ENCODE measurements around the gene CPNE4. TPM values are rescaled to one million over a fixed set of nuclear protein-coding genes. Genes with fewer than 3 reads are reported as not detected.
"Not testable (repeated sequence)": the region's sequence is repeated elsewhere in the genome, so short reads cannot be mapped to it uniquely, and the experiment has no call there.

CPNE4 gene
- total RNA-seq, 3 donors from 2014 or later = not detected

- Mint-ChIP-seq H3K9me3 (no peaks in the 10 kb centered on the region), H3K27me3 (ENCODE audit: low read depth) (no peaks in the 10 kb centered on the region), H3K4me3 (no peak overlapping the region), H3K36me3 (ENCODE audit: insufficient read depth) (no peaks in the 10 kb centered on the region), H3K4me1 (ENCODE audit: low read depth) (no peaks in the 10 kb centered on the region)
- DNase-seq (no peak), ATAC-seq (no peak)
These were observed 133.9 kb downstream of the CPNE4 start for GRCh38 chr3:131900891-131901290.

GRCh38 chr3:131899021-131899420 lies 135.8 kb downstream of the CPNE4 start:
- Mint-ChIP-seq H3K9me3 (no peaks in the 10 kb centered on the region), H3K36me3 (ENCODE audit: insufficient read depth) (no peaks in the 10 kb centered on the region), H3K4me3 (no peak overlapping the region), H3K4me1 (ENCODE audit: low read depth) (no peaks in the 10 kb centered on the region), H3K27me3 (ENCODE audit: low read depth) (no peaks in the 10 kb centered on the region)
- DNase-seq = no peak
- no peak for ATAC-seq

GRCh38 chr3:131898346-131898745 lies 136.5 kb downstream of the CPNE4 start:
- DNase-seq (no peak), ATAC-seq (no peak)
- Mint-ChIP-seq H3K36me3 (ENCODE audit: insufficient read depth) (no peaks in the 10 kb centered on the region), H3K4me3 (no peak overlapping the region), H3K9me3 (no peaks in the 10 kb centered on the region), H3K4me1 (ENCODE audit: low read depth) (no peaks in the 10 kb centered on the region), H3K27me3 (ENCODE audit: low read depth) (no peaks in the 10 kb centered on the region)

DNA sequence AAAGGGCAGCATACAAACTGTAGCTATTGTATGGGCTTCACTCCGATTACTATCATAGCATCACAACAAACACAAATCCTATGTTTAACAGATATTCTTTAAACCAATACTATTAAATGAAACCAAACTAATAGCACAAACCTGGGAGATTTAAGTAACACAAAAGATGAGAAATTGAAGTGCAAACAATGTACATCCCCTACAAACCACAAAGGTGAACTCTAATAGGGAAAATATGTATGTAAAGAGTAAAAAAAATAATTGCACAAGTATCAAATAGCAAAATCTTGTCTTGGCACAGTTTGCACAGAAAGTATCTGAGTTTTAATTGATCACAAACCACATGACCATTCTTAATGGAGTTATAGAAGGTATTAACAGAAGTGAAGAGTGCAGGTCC lies 138.5 kb downstream of the CPNE4 start:
- Mint-ChIP-seq H3K36me3 (ENCODE audit: insufficient read depth) (no peaks in the 10 kb centered on the region), H3K4me3 (no peak overlapping the region), H3K27me3 (ENCODE audit: low read depth) (no peaks in the 10 kb centered on the region), H3K4me1 (ENCODE audit: low read depth) (no peaks in the 10 kb centered on the region), H3K9me3 (no peaks in the 10 kb centered on the region)
- ATAC-seq (no peak), DNase-seq (no peak)

DNA sequence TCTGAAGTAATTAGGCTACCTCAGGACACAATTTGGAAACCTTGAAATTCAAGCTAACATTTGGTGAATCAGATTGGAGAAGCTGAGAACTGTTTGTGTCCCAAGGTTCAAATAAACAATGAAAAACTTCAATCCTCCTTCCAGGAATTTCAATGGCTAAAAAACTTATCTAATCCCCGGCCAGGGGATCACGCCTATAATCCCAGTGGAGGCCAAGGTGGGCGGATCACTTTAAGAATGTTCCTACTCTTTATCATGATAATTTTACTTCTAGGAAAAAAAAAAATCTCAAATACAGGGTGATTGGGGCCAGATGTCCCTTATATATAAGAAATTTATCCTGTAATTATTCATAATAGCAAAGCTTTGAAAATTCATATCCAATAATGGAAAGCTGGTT lies 139.0 kb downstream of the CPNE4 start:
- no peaks in the 10 kb centered on the region for H3K9me3 Mint-ChIP-seq
- H3K4me3 Mint-ChIP-seq = no peak overlapping the region
- no peak for DNase-seq
- ATAC-seq = no peak
- no peaks in the 10 kb centered on the region for H3K27me3 Mint-ChIP-seq (ENCODE audit: low read depth)
- H3K36me3 Mint-ChIP-seq (ENCODE audit: insufficient read depth) = no peaks in the 10 kb centered on the region
- no peaks in the 10 kb centered on the region for H3K4me1 Mint-ChIP-seq (ENCODE audit: low read depth)

DNA sequence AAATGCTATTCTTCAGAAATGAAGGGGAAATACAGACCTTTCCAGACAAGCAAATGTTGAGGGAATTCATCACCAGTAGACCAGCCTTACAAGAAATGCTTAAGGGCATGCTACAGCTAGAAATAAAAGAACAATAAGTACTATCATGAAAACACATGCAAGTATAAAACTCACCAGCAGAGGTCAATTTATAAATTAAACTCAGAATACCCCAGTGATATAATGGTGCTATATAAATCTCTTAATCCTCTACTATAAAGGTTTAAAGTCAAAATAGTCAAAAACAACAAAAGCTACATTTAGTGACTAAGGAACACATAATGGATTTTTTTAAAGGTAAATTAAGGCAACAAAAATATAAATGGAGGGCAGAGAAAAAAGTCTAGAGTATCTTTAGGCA lies 142.5 kb downstream of the CPNE4 start:
- ATAC-seq = no peak
- H3K27me3 Mint-ChIP-seq (ENCODE audit: low read depth) = peaks cover 6% of the 10 kb centered on the region
- no peaks in the 10 kb centered on the region for H3K4me1 Mint-ChIP-seq (ENCODE audit: low read depth)

DNA sequence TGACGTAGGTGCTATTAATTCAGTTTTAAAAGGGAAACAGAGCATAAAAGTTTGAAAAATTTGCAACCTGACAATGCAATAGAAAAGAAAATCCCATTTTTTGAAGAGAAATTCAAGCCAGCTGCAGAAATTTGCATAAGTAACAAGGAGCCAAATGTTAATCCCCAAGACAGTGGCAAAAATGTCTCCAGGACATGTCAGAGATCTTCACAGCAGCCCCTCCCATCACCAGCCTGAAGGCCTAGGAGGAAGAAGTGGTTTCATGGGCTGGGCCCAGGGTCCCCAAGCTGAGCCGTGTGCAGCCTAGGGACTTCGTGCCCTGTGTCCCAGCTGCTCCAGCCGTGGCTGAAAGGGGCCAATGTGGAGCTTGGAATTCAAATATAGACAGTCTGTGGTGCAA lies 148.9 kb downstream of the CPNE4 start:
- not testable (repeated sequence) for H3K4me1 Mint-ChIP-seq (ENCODE audit: low read depth); DNase-seq; H3K4me3 Mint-ChIP-seq; ATAC-seq; H3K9me3 Mint-ChIP-seq; H3K36me3 Mint-ChIP-seq (ENCODE audit: insufficient read depth); H3K27me3 Mint-ChIP-seq (ENCODE audit: low read depth)

More for the DNA sequence above, 142.5 kb downstream of the CPNE4 start:
- Mint-ChIP-seq H3K9me3 (no peaks in the 10 kb centered on the region), H3K4me3 (no peak overlapping the region), H3K36me3 (ENCODE audit: insufficient read depth) (no peaks in the 10 kb centered on the region)
- no peak for DNase-seq

DNA sequence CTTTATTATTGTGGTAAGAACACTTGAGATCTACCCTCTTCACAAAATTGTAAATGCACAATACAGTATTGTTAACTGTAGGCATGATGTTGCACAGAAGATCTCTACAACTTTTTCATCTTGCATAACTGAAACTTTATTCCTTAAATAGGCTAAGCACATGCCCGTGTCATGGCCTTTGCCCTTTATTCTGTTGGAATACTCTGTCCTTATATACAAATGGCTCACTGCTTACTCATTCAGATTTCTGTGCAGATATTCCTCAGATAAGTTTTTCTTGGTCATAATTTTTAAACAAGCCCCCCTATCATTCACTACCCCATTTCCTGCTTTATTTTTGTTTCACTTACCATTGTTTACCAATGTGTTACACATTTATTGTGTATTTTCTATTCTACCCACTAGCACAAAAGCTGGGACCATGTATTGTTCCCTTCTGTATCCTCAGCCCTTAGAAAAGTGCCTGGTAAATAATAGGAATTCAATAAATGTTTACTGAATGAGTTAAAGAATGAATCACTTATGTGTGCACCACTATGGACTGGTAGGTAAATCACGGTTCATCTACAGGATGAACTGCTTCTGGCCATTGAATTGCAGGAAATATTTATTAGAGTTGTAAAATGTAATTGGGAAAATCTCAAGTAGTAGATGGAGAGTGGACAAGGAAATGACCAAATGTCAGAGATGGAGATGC lies 151.0 kb downstream of the CPNE4 start:
- no peak for ATAC-seq

DNA sequence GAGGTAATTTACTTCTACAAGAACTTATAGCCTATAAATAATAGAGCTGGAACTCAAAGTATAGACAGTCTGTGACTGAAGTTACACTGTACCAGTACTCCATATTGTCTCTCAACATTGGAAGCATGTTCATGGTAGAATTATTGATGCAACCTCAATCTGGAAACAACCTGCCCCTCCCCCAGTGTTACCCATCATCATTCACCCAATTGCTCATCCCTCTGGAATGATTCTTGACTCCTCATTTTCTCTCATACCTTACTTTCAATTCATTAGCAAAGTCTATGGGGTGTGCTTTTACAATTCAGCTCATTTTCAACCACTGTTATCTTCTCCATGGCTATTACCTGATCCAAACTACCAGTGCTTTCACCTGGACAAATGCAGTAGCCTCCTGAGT lies 151.7 kb downstream of the CPNE4 start:
- Mint-ChIP-seq H3K4me1 (ENCODE audit: low read depth) (no peaks in the 10 kb centered on the region), H3K4me3 (no peak overlapping the region), H3K27me3 (ENCODE audit: low read depth) (peaks cover 4% of the 10 kb centered on the region), H3K36me3 (ENCODE audit: insufficient read depth) (no peaks in the 10 kb centered on the region), H3K9me3 (no peaks in the 10 kb centered on the region)
- DNase-seq (no peak), ATAC-seq (no peak)

More for the DNA sequence above, 151.0 kb downstream of the CPNE4 start:
- DNase-seq = no peak
- Mint-ChIP-seq H3K27me3 (ENCODE audit: low read depth) (peaks cover 4% of the 10 kb centered on the region), H3K4me3 (no peak overlapping the region), H3K36me3 (ENCODE audit: insufficient read depth) (no peaks in the 10 kb centered on the region), H3K9me3 (no peaks in the 10 kb centered on the region), H3K4me1 (ENCODE audit: low read depth) (no peaks in the 10 kb centered on the region)

DNA sequence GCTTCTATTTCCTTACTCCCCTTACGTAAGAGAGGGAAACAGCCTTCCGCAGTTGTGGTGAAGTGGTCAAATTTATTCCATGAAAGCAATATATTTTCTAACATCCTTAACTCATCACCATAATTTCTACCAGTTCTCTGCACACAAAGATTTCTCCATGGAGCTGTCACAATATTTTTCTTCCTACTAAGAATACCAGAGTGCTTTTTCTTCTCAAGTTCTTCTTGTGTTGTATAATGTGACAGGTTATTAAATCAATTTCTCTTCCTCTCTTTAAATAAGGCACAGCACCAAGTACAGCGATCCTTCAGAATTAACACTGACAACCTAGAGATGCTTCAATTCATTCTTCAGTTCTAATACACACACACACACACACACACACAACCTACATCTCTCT lies 153.0 kb downstream of the CPNE4 start:
- Mint-ChIP-seq H3K27me3 (ENCODE audit: low read depth) (peaks cover 4% of the 10 kb centered on the region), H3K4me3 (no peak overlapping the region), H3K4me1 (ENCODE audit: low read depth) (no peaks in the 10 kb centered on the region), H3K9me3 (no peaks in the 10 kb centered on the region), H3K36me3 (ENCODE audit: insufficient read depth) (no peaks in the 10 kb centered on the region)
- ATAC-seq = no peak
- DNase-seq = no peak

- no peak for ATAC-seq
- Mint-ChIP-seq H3K4me1 (ENCODE audit: low read depth) (no peaks in the 10 kb centered on the region), H3K27me3 (ENCODE audit: low read depth) (no peaks in the 10 kb centered on the region), H3K4me3 (no peak overlapping the region), H3K9me3 (no peaks in the 10 kb centered on the region), H3K36me3 (ENCODE audit: insufficient read depth) (no peaks in the 10 kb centered on the region)
- no peak for DNase-seq
These were observed 153.9 kb downstream of the CPNE4 start for GRCh38 chr3:131880948-131881347.

DNA sequence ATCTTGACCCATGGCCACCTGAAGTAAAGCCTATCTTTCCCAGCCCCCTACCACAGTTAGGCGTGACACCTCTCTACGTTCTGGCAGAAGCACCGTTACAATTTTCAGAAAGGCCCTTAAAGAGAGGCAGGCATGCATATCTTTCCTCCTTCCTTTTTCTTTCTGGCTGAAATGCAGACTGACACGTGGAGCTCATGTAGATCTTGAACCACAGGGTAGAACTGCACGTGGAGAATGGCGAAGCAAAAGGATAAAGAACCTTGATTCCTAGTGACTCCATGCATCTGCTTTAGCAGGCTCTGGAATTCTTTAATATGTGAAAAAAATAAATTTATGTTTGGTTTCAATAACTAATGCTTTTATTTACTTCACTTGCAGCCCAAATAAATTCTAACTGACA lies 166.6 kb downstream of the CPNE4 start:
- Mint-ChIP-seq H3K4me3 (no peak overlapping the region), H3K9me3 (peaks cover 4% of the 10 kb centered on the region)

GRCh38 chr3:131856171-131856570 lies 178.6 kb downstream of the CPNE4 start:
- no peak for ATAC-seq
- H3K4me3 Mint-ChIP-seq = no peak overlapping the region
- DNase-seq = no peak
- no peaks in the 10 kb centered on the region for H3K36me3 Mint-ChIP-seq (ENCODE audit: insufficient read depth)
- no peaks in the 10 kb centered on the region for H3K9me3 Mint-ChIP-seq
- H3K27me3 Mint-ChIP-seq (ENCODE audit: low read depth) = no peaks in the 10 kb centered on the region
- H3K4me1 Mint-ChIP-seq (ENCODE audit: low read depth) = no peaks in the 10 kb centered on the region

More for the DNA sequence above, 166.6 kb downstream of the CPNE4 start:
- Mint-ChIP-seq H3K4me1 (ENCODE audit: low read depth) (no peaks in the 10 kb centered on the region), H3K36me3 (ENCODE audit: insufficient read depth) (no peaks in the 10 kb centered on the region), H3K27me3 (ENCODE audit: low read depth) (peaks cover 2% of the 10 kb centered on the region)
- no peak for DNase-seq
- ATAC-seq = no peak

DNA sequence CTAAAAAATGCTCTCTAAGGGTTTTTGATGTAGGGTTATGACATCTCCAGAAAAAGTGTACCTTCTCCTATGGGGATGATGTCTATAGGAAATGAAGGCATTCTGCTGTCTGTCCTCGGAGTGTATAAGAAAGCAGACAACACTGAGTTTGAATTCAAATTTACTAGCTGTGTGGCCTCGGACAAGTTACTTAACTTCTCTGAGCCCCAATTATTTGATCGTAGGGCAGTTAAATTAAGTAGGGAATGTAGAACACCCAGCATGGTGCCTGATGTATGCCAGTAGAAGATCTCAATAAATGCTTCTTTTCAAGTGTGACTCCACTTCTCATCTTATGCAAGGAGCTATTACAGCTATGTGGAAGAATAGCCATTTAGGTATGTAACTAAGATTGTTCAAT lies 184.6 kb downstream of the CPNE4 start:
- no peak overlapping the region for H3K4me3 Mint-ChIP-seq
- H3K36me3 Mint-ChIP-seq (ENCODE audit: insufficient read depth) = no peaks in the 10 kb centered on the region
- DNase-seq (no peak), ATAC-seq (no peak)
- peaks cover 1% of the 10 kb centered on the region for H3K27me3 Mint-ChIP-seq (ENCODE audit: low read depth)
- no peaks in the 10 kb centered on the region for H3K9me3 Mint-ChIP-seq
- no peaks in the 10 kb centered on the region for H3K4me1 Mint-ChIP-seq (ENCODE audit: low read depth)

- H3K4me1 Mint-ChIP-seq (ENCODE audit: low read depth) = no peaks in the 10 kb centered on the region
- DNase-seq (no peak), ATAC-seq (no peak)
- H3K9me3 Mint-ChIP-seq = no peaks in the 10 kb centered on the region
- H3K27me3 Mint-ChIP-seq (ENCODE audit: low read depth) = peaks cover 1% of the 10 kb centered on the region
- no peaks in the 10 kb centered on the region for H3K36me3 Mint-ChIP-seq (ENCODE audit: insufficient read depth)
- no peak overlapping the region for H3K4me3 Mint-ChIP-seq
These were observed 185.2 kb downstream of the CPNE4 start for GRCh38 chr3:131849616-131850015.
